ENCODE data around the gene CLEC12A.

Gene CLEC12A

DNA sequence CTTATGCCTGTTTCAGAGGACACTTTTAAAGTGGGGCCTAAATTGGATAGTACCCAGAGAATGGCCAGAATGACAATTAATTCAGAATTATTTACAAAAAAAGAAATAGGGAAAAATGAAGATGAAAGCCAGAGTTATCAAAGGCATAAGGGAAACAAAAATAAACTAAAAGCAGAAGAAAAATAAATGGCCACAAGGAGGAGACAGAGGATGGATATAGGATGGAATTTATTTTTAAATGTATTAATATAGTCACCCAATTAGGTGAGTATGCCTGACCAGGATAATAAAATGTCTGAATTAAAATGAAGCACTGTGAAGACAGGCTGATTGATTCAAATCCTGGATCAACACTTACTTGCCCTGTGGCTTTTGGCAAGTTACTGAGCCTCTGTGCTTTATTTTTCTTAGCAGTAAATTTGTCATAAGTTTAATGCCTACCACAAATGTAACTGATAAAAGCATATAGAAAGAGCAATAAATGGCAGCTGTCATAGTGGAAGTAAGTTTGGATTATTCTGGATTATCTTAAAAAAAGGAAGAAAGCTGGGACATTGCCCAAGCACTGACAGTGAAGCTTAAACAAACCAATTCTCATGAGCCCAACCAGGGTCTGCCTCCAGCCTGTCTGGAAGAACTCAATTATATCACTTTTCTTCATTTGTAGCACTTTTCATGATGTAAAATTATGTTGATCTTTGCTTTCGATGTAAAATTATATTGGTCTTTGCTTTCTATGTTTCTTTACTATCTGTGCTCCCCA lies 62.8 kb downstream of the CLEC12A start:
- no peak for DNase-seq (ENCODE audit: low spot score)
